ENCODE data around the gene KIRREL3. TPM values are rescaled to one million over a fixed set of nuclear protein-coding genes. Genes with fewer than 3 reads are reported as not detected.

Gene KIRREL3
- total RNA-seq, 1 donor from 2014 or later, result 0.26 TPM

GRCh38 chr11:126725043-126725442 lies 275.5 kb downstream of the KIRREL3 start:
- peaks cover 90% of the 10 kb centered on the region for H3K27me3 Mint-ChIP-seq
- DNase-seq (ENCODE audit: low spot score, unreplicated experiment), result no peak
- H3K4me3 Mint-ChIP-seq (ENCODE audit: low read depth), result no peak overlapping the region
- no peak for TF ChIP-seq CTCF (IDR thresholded peaks at IDR 0.05; ENCODE audit: unreplicated experiment)
- no peaks in the 10 kb centered on the region for H3K9me3 Mint-ChIP-seq (ENCODE audit: low read depth)
- H3K36me3 Mint-ChIP-seq (ENCODE audit: insufficient read depth), result no peaks in the 10 kb centered on the region
- no peak overlapping the region for H3K27ac Mint-ChIP-seq
- no peaks in the 10 kb centered on the region for H3K4me1 Mint-ChIP-seq (ENCODE audit: low read depth)

- Mint-ChIP-seq H3K4me1 (ENCODE audit: low read depth) (no peaks in the 10 kb centered on the region), H3K4me3 (ENCODE audit: low read depth) (no peak overlapping the region), H3K27ac (no peak overlapping the region), H3K36me3 (ENCODE audit: insufficient read depth) (no peaks in the 10 kb centered on the region), H3K27me3 (peaks cover 92% of the 10 kb centered on the region), H3K9me3 (ENCODE audit: low read depth) (no peaks in the 10 kb centered on the region)
- no peak for DNase-seq (ENCODE audit: low spot score, unreplicated experiment)
- no peak for TF ChIP-seq CTCF (IDR thresholded peaks at IDR 0.05; ENCODE audit: unreplicated experiment)
Measured at GRCh38 chr11:126723665-126724045, 276.9 kb downstream of the KIRREL3 start.

GRCh38 chr11:126722956-126723664 lies 277.5 kb downstream of the KIRREL3 start:
- Mint-ChIP-seq H3K27me3 (peaks cover 92% of the 10 kb centered on the region), H3K27ac (no peak overlapping the region), H3K4me1 (ENCODE audit: low read depth) (no peaks in the 10 kb centered on the region), H3K9me3 (ENCODE audit: low read depth) (no peaks in the 10 kb centered on the region), H3K4me3 (ENCODE audit: low read depth) (no peak overlapping the region), H3K36me3 (ENCODE audit: insufficient read depth) (no peaks in the 10 kb centered on the region)
- DNase-seq (ENCODE audit: low spot score, unreplicated experiment), result no peak
- TF ChIP-seq CTCF (IDR thresholded peaks at IDR 0.05; ENCODE audit: unreplicated experiment), result no peak

- H3K27me3 Mint-ChIP-seq, result peaks cover 92% of the 10 kb centered on the region
- no peaks in the 10 kb centered on the region for H3K4me1 Mint-ChIP-seq (ENCODE audit: low read depth)
- H3K36me3 Mint-ChIP-seq (ENCODE audit: insufficient read depth), result no peaks in the 10 kb centered on the region
- H3K9me3 Mint-ChIP-seq (ENCODE audit: low read depth), result no peaks in the 10 kb centered on the region
- H3K27ac Mint-ChIP-seq, result no peak overlapping the region
- no peak overlapping the region for H3K4me3 Mint-ChIP-seq (ENCODE audit: low read depth)
- DNase-seq (ENCODE audit: low spot score, unreplicated experiment), result no peak
- TF ChIP-seq CTCF (IDR thresholded peaks at IDR 0.05; ENCODE audit: unreplicated experiment), result no peak
Measured at GRCh38 chr11:126722006-126722736, 278.4 kb downstream of the KIRREL3 start.

GRCh38 chr11:126720539-126721235 lies 279.9 kb downstream of the KIRREL3 start:
- Mint-ChIP-seq H3K9me3 (ENCODE audit: low read depth) (no peaks in the 10 kb centered on the region), H3K27ac (no peak overlapping the region), H3K4me1 (ENCODE audit: low read depth) (no peaks in the 10 kb centered on the region), H3K36me3 (ENCODE audit: insufficient read depth) (no peaks in the 10 kb centered on the region), H3K27me3 (peaks cover 92% of the 10 kb centered on the region), H3K4me3 (ENCODE audit: low read depth) (no peak overlapping the region)
- no peak for TF ChIP-seq CTCF (IDR thresholded peaks at IDR 0.05; ENCODE audit: unreplicated experiment)
- DNase-seq (ENCODE audit: low spot score, unreplicated experiment), result no peak

Measured in progenitor cell of endocrine pancreas (in vitro differentiated cells).